Muscle layer of duodenum (tissue), 2 donors: ENCODE data around the gene PLCH1.
A peak's percentile ranks its signal among the peaks of the same experiment; 100 is the strongest.

Source experiments
- H3K27ac ChIP-seq: one replicate; pipeline ENCODE4 v1.7.0; 2013; ENCODE audit warnings: mild to moderate bottlenecking, low read length
- H3K27me3 ChIP-seq: one replicate; pipeline ENCODE4 v1.7.0; 2013; ENCODE audit warnings: low read depth, mild to moderate bottlenecking, control low read depth, low read length
- H3K36me3 ChIP-seq, 2 donors: one replicate each; pipeline ENCODE4 v1.7.0; 2013; ENCODE audit warnings: low read length in 2 of 2, control low read depth in 1 of 2, mild to moderate bottlenecking in 1 of 2; ENCODE audit not compliant: insufficient read depth in 2 of 2, control insufficient read depth in 1 of 2
- H3K4me1 ChIP-seq, 2 donors: one replicate each; pipeline ENCODE4 v1.7.0; 2013; ENCODE audit warnings: low read length in 2 of 2, mild to moderate bottlenecking in 2 of 2, control low read depth in 1 of 2, moderate library complexity in 1 of 2; ENCODE audit not compliant: insufficient read depth in 2 of 2, control insufficient read depth in 1 of 2
- H3K4me3 ChIP-seq, 2 donors: one replicate each; pipeline ENCODE4 v1.7.0; 2013; ENCODE audit warnings: low read length in 2 of 2, low read depth in 1 of 2, mild to moderate bottlenecking in 1 of 2
- H3K9me3 ChIP-seq, 2 donors: one replicate each; pipeline ENCODE4 v1.7.0; 2013; ENCODE audit warnings: low read length in 2 of 2, control low read depth in 1 of 2, mild to moderate bottlenecking in 1 of 2; ENCODE audit not compliant: control insufficient read depth in 1 of 2
- donor health status: healthy.

The PLCH1 gene

GRCh38 chr3:155675094-155675493 is 69.8 kb downstream of the PLCH1 start:
- no peaks in the 10 kb centered on the region for H3K27me3 ChIP-seq
- no peaks in the 10 kb centered on the region for H3K36me3 ChIP-seq
- no peak overlapping the region for H3K27ac ChIP-seq
- H3K4me3 ChIP-seq, result no peak overlapping the region
- no peaks in the 10 kb centered on the region for H3K9me3 ChIP-seq
- H3K4me1 ChIP-seq, result peaks cover 0 to 14% of the 10 kb centered on the region in 2 donors

DNA sequence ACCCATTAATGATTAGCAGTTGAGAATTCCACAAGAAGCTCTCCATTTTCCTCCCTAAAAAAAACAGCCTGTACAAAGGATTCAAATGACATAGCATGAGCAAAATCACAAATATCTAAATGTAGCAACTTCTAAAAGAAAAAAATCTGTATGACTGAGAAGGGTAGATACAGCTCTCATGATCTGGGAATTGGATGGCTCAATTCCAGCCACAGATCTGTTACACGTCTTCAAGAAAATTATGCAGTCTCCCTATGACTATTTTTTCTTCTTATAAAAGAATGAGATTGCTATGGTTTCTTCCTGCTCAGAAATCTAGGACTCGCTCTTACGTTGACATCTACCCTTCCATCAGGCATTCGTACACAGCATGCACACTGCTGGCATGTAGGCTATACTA is 71.5 kb downstream of the PLCH1 start:
- Histone ChIP-seq H3K36me3 (no peaks in the 10 kb centered on the region), H3K4me1 (peaks cover 0 to 14% of the 10 kb centered on the region in 2 donors), H3K9me3 (no peaks in the 10 kb centered on the region), H3K27me3 (no peaks in the 10 kb centered on the region), H3K27ac (no peak overlapping the region), H3K4me3 (no peak overlapping the region)

DNA sequence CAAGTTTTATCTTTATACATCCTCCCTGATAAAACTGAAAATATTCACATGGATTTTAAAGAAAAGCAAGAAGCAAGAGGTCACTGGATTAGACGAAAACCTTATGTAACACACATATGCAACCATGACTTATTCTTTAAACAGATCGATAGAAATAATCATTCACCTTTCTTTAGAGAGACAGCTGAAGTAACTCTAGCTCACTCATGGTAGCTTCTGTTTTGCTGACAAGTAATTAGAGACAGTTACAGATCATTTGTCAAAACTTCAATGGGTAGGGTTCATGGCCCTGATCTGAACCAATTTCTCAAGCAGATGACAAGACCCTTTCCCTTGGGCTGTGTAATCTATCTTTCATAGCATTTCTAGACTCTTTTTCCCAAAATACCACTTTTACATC is 74.5 kb downstream of the PLCH1 start:
- no peaks in the 10 kb centered on the region for H3K27me3 ChIP-seq
- H3K27ac ChIP-seq, result no peak overlapping the region
- no peak overlapping the region for H3K4me3 ChIP-seq

GRCh38 chr3:155667988-155668387 is 76.9 kb downstream of the PLCH1 start:
- Histone ChIP-seq H3K9me3 (no peaks in the 10 kb centered on the region), H3K27ac (no peak overlapping the region)

More for the DNA sequence above, 74.5 kb downstream of the PLCH1 start:
- no peaks in the 10 kb centered on the region for H3K36me3 ChIP-seq
- no peaks in the 10 kb centered on the region for H3K9me3 ChIP-seq
- H3K4me1 ChIP-seq, result peaks cover 1 to 2% of the 10 kb centered on the region in 2 donors

DNA sequence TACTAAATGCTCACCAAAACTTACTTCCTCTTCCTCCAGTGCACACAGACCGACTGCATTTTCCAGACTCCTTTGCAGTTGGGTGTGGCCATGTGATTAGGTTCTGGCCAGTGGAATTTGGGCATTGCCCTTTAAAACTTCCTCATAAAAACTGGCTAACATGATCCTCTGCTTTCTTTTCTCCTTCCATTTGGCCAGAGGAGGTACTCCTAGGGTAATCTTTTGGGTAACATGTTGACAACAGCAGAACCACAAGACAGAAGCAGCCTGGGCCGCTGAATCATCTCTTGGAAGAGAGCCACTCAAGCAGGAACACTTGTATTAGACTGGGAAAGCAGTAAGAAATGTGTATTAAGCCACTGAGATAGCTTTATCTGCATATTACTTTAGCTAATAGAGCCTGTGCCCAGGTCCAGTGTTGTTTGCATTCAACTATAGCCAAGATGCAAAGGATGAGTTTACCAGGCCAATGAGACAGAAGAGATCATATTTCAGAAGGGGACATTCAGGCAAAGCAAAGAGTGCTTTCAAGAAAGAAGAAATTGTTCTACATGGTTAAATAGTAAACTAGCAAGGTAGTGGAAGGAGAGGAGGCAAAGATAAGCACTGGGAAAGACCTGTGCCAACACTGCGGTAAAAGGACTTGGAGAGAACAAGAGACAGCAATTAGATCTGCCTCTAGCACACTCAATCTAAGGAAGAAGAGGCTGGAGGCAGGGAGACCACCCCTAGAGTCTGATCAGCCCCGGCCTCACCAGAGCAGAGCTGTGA is 79.8 kb downstream of the PLCH1 start:
- no peaks in the 10 kb centered on the region for H3K27me3 ChIP-seq
- H3K27ac ChIP-seq, result no peak overlapping the region
- no peaks in the 10 kb centered on the region for H3K36me3 ChIP-seq
- no peaks in the 10 kb centered on the region for H3K9me3 ChIP-seq
- peaks cover 4 to 25% of the 10 kb centered on the region in 2 donors for H3K4me1 ChIP-seq
- peak overlapping the region in 1 of 2 donors; percentile 11 for H3K4me3 ChIP-seq

More at GRCh38 chr3:155667988-155668387, 76.9 kb downstream of the PLCH1 start:
- Histone ChIP-seq H3K36me3 (no peaks in the 10 kb centered on the region), H3K4me3 (no peak overlapping the region), H3K4me1 (peaks cover 4 to 25% of the 10 kb centered on the region in 2 donors), H3K27me3 (no peaks in the 10 kb centered on the region)

DNA sequence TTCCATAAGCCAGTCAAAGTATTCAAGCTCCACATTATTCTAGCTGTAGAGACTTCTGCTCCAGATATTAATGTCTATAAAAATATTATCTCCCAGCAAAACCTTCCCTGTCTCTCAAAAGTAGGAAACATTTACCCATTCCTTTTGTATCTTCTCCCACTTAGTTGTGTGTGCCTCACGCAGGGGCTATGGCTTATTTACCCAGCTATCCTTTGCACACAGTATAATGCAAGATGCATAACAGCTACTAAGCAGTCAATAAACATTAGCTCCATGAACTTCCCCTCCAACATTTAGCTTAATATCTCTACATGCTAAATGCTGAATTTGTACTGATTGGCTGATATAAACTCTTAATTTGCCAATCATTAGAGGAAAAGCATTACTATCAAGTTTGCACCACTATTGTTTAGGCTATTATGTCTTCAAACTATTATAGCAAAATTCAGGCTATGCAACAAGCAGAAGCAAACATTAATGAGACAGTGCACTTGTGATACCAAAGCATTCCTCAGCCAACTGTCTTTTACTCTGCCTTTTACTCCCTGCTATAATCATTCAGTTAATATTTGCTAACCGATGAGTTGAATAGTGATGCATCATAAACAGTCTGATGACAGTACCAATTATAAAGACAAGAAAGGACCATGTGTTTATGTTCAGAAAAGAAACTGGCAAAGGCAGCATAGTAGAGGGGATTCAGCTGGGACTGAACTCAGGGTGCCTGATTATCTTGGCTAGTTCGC is 81.2 kb downstream of the PLCH1 start:
- no peaks in the 10 kb centered on the region for H3K36me3 ChIP-seq
- peaks cover 4 to 25% of the 10 kb centered on the region in 2 donors for H3K4me1 ChIP-seq
- no peak overlapping the region for H3K4me3 ChIP-seq
- H3K27ac ChIP-seq, result no peak overlapping the region
- H3K9me3 ChIP-seq, result no peaks in the 10 kb centered on the region
- H3K27me3 ChIP-seq, result no peaks in the 10 kb centered on the region

- H3K4me1 ChIP-seq, result peaks cover 4 to 25% of the 10 kb centered on the region in 2 donors
- no peaks in the 10 kb centered on the region for H3K9me3 ChIP-seq
- H3K27ac ChIP-seq, result no peak overlapping the region
- H3K4me3 ChIP-seq, result no peak overlapping the region
- no peaks in the 10 kb centered on the region for H3K36me3 ChIP-seq
- no peaks in the 10 kb centered on the region for H3K27me3 ChIP-seq
Observed at GRCh38 chr3:155661760-155662159, 83.1 kb downstream of the PLCH1 start.

GRCh38 chr3:155661042-155661441 is 83.8 kb downstream of the PLCH1 start:
- Histone ChIP-seq H3K27me3 (no peaks in the 10 kb centered on the region), H3K4me1 (peaks cover 4 to 25% of the 10 kb centered on the region in 2 donors), H3K4me3 (no peak overlapping the region), H3K36me3 (no peaks in the 10 kb centered on the region), H3K9me3 (no peaks in the 10 kb centered on the region), H3K27ac (no peak overlapping the region)

DNA sequence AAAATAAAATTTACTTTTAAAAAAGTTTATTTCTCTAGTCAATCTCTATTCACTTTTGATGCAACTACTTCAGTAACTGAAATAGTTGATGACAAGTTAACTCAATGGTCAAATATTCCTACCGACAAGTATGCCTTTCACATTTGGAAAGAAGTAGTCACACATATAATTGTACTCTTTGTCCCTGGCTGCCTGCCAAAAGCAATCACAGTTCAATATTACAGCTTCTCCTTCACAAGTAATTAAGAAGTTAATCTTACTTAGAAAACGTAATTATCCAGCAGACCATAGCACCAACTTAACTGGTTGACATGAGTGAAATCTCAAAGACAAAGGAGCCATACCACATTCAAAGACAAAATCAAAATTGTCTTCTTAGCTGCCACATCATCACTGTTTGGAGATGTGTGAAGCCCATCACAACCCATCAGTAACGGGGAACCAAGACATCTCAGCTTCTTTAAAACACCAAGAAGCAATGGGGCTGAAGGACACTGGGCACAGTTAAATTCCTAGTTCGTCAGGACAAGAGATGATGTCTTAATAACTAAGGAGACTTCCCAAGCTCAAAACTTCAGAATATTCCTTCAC is 86.1 kb downstream of the PLCH1 start:
- Histone ChIP-seq H3K27ac (no peak overlapping the region), H3K9me3 (no peaks in the 10 kb centered on the region), H3K27me3 (no peaks in the 10 kb centered on the region), H3K36me3 (no peaks in the 10 kb centered on the region), H3K4me3 (no peak overlapping the region), H3K4me1 (peaks cover 0 to 7% of the 10 kb centered on the region in 2 donors)

- Histone ChIP-seq H3K36me3 (no peaks in the 10 kb centered on the region), H3K4me1 (no peaks in the 10 kb centered on the region)
Observed at GRCh38 chr3:155658006-155658405, 86.9 kb downstream of the PLCH1 start.

GRCh38 chr3:155657161-155657560 is 87.7 kb downstream of the PLCH1 start:
- Histone ChIP-seq H3K36me3 (no peaks in the 10 kb centered on the region), H3K27me3 (no peaks in the 10 kb centered on the region), H3K27ac (no peak overlapping the region), H3K9me3 (no peaks in the 10 kb centered on the region), H3K4me3 (no peak overlapping the region), H3K4me1 (peaks cover 0 to 1% of the 10 kb centered on the region in 2 donors)

More at GRCh38 chr3:155658006-155658405, 86.9 kb downstream of the PLCH1 start:
- Histone ChIP-seq H3K27ac (no peak overlapping the region), H3K9me3 (no peaks in the 10 kb centered on the region), H3K4me3 (no peak overlapping the region), H3K27me3 (no peaks in the 10 kb centered on the region)
